ENCODE results near the gene ATAD3C. TPM values are rescaled to one million over a fixed set of nuclear protein-coding genes. Genes with fewer than 3 reads are reported as not detected.

Gene ATAD3C
- total and polyA plus RNA-seq, 10 of the 15 experiments (the other 5 are each of a cell fraction or from before 2014, with no cell fraction given), result 0.03 to 3.1 (median 0.86) TPM

GRCh38 chr1:1437904-1438376, 11.5 kb upstream of the ATAD3C start (continued):
- TF ChIP-seq ZNF384 (IDR thresholded peaks at IDR 0.05; ENCODE audit: borderline replicate concordance, low read depth, low read length) (no peak), BMI1 (IDR thresholded peaks at IDR 0.05; ENCODE audit: borderline replicate concordance) (no peak), IKZF1 (conservative IDR thresholded peaks at IDR 0.05) (peak; percentile 57), NR2C1 (IDR thresholded peaks at IDR 0.05) (peak; percentile 45; the same call in 1 of the 2 replicates), RFX5 (IDR thresholded peaks at IDR 0.05; ENCODE audit: low read depth, low read length) (no peak), IKZF2 (IDR thresholded peaks at IDR 0.05) (no peak; a peak in 1 of 4 replicates), MEF2B (IDR thresholded peaks at IDR 0.05; ENCODE audit: partially characterized antibody, poor library complexity, severe bottlenecking) (peak; percentile 99), SIN3A (IDR thresholded peaks at IDR 0.05; ENCODE audit: low read depth, low read length) (no peak), CTCF (IDR thresholded peaks at IDR 0.05 in 2 of 3, conservative IDR thresholded peaks at IDR 0.05 in 1 of 3; ENCODE audit: control insufficient read depth in 2 of 3, extremely low read depth in 1 of 3, insufficient read depth in 1 of 3, low read depth in 3 of 3, low read length in 3 of 3) (peak in 2 of 3 experiments; percentile 28 to 30; a peak in 1 of 6 replicates), MTA2 (IDR thresholded peaks at IDR 0.05; ENCODE audit: low read depth) (0 out of 2 replicates have a peak, but pooled peaks have one; percentile 44)
- TF ChIP-seq, protein P1, sequence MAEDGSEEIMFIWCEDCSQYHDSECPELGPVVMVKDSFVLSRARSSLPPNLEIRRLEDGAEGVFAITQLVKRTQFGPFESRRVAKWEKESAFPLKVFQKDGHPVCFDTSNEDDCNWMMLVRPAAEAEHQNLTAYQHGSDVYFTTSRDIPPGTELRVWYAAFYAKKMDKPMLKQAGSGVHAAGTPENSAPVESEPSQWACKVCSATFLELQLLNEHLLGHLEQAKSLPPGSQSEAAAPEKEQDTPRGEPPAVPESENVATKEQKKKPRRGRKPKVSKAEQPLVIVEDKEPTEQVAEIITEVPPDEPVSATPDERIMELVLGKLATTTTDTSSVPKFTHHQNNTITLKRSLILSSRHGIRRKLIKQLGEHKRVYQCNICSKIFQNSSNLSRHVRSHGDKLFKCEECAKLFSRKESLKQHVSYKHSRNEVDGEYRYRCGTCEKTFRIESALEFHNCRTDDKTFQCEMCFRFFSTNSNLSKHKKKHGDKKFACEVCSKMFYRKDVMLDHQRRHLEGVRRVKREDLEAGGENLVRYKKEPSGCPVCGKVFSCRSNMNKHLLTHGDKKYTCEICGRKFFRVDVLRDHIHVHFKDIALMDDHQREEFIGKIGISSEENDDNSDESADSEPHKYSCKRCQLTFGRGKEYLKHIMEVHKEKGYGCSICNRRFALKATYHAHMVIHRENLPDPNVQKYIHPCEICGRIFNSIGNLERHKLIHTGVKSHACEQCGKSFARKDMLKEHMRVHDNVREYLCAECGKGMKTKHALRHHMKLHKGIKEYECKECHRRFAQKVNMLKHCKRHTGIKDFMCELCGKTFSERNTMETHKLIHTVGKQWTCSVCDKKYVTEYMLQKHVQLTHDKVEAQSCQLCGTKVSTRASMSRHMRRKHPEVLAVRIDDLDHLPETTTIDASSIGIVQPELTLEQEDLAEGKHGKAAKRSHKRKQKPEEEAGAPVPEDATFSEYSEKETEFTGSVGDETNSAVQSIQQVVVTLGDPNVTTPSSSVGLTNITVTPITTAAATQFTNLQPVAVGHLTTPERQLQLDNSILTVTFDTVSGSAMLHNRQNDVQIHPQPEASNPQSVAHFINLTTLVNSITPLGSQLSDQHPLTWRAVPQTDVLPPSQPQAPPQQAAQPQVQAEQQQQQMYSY (CRISPR knock-in tag; IDR thresholded peaks at IDR 0.05), result no peak

All from GM12878 (cell line).